Occipital lobe (tissue), 2 donors: ENCODE results near the gene VWA2. TPM values are rescaled to one million over a fixed set of nuclear protein-coding genes. Genes with fewer than 3 reads are reported as not detected.

ENCODE experiments used
- DNase-seq: peaks from one replicate; lab custom pipeline; 2025; lab: John Stamatoyannopoulos, UW
- total RNA-seq: library from RNA; depleted of rRNA; stranded (reverse); fragments of >200 nt; gene quantifications from one replicate; pipeline ENCODE4 v1.2.3, GENCODE V29; 2014

VWA2 gene
- total RNA-seq, 1 donor from 2014 or later = 3.6 TPM

- DNase-seq = no peak
Observed at GRCh38 chr10:114276066-114276465, 37.0 kb downstream of the VWA2 start.

- no peak for DNase-seq
Observed at GRCh38 chr10:114276671-114277070, 37.6 kb downstream of the VWA2 start.

- no peak for DNase-seq
Observed at GRCh38 chr10:114278140-114278883, 39.3 kb downstream of the VWA2 start.

GRCh38 chr10:114278884-114279191 lies 39.8 kb downstream of the VWA2 start:
- no peak for DNase-seq

- no peak for DNase-seq
Observed at GRCh38 chr10:114279289-114279688, 40.2 kb downstream of the VWA2 start.

- no peak for DNase-seq
Observed at GRCh38 chr10:114279901-114280644, 41.0 kb downstream of the VWA2 start.

GRCh38 chr10:114281006-114281405 lies 42.0 kb downstream of the VWA2 start:
- DNase-seq = no peak

GRCh38 chr10:114281461-114281860 lies 42.4 kb downstream of the VWA2 start:
- no peak for DNase-seq

GRCh38 chr10:114282526-114282925 lies 43.5 kb downstream of the VWA2 start:
- DNase-seq = no peak

- DNase-seq = no peak
Observed at GRCh38 chr10:114283091-114283490, 44.0 kb downstream of the VWA2 start.

- DNase-seq = no peak
Observed at GRCh38 chr10:114283535-114284234, 44.6 kb downstream of the VWA2 start.

- DNase-seq = no peak
Observed at GRCh38 chr10:114284346-114285071, 45.5 kb downstream of the VWA2 start.

GRCh38 chr10:114285961-114286441 lies 46.9 kb downstream of the VWA2 start:
- no peak for DNase-seq

GRCh38 chr10:114286921-114287320 lies 47.9 kb downstream of the VWA2 start:
- DNase-seq = no peak

- DNase-seq = no peak
Observed at GRCh38 chr10:114288424-114289095, 49.5 kb downstream of the VWA2 start.

GRCh38 chr10:114289096-114289436 lies 50.0 kb downstream of the VWA2 start:
- DNase-seq = no peak

GRCh38 chr10:114290038-114290437 lies 51.0 kb downstream of the VWA2 start:
- no peak for DNase-seq

- DNase-seq = no peak
Observed at GRCh38 chr10:114291076-114291475, 52.0 kb downstream of the VWA2 start.

GRCh38 chr10:114291516-114291915 lies 52.5 kb downstream of the VWA2 start:
- DNase-seq = no peak

- no peak for DNase-seq
Observed at GRCh38 chr10:114293075-114293474, 54.0 kb downstream of the VWA2 start.

GRCh38 chr10:114294549-114294948 lies 55.5 kb downstream of the VWA2 start:
- DNase-seq = no peak
